Muscle of back (tissue), 13 donors: ENCODE data around the gene ATRX. TPM values are rescaled to one million over a fixed set of nuclear protein-coding genes. Genes with fewer than 3 reads are reported as not detected.
"Not testable (repeated sequence)": the region's sequence is repeated elsewhere in the genome, so short reads cannot be mapped to it uniquely, and the experiment has no call there.

Experiments
- DNase-seq, 3 donors: peaks; one replicate each; pipeline versions ENCODE4 v3.0.0 to v3.0.0-alpha.2; 2013
- long read RNA-seq, 9 donors: transcript quantifications; one replicate each; lab custom pipeline, GENCODE V29; 2026
- polyA plus RNA-seq, 10 donors: library from polyadenylated mRNA; unstranded; fragments of 120-200 nt; gene quantifications; one replicate each; pipeline ENCODE4 v1.2.1, GENCODE V29; 2013; ENCODE audit not compliant: insufficient read length in 10 of 10

Gene ATRX, protein sequence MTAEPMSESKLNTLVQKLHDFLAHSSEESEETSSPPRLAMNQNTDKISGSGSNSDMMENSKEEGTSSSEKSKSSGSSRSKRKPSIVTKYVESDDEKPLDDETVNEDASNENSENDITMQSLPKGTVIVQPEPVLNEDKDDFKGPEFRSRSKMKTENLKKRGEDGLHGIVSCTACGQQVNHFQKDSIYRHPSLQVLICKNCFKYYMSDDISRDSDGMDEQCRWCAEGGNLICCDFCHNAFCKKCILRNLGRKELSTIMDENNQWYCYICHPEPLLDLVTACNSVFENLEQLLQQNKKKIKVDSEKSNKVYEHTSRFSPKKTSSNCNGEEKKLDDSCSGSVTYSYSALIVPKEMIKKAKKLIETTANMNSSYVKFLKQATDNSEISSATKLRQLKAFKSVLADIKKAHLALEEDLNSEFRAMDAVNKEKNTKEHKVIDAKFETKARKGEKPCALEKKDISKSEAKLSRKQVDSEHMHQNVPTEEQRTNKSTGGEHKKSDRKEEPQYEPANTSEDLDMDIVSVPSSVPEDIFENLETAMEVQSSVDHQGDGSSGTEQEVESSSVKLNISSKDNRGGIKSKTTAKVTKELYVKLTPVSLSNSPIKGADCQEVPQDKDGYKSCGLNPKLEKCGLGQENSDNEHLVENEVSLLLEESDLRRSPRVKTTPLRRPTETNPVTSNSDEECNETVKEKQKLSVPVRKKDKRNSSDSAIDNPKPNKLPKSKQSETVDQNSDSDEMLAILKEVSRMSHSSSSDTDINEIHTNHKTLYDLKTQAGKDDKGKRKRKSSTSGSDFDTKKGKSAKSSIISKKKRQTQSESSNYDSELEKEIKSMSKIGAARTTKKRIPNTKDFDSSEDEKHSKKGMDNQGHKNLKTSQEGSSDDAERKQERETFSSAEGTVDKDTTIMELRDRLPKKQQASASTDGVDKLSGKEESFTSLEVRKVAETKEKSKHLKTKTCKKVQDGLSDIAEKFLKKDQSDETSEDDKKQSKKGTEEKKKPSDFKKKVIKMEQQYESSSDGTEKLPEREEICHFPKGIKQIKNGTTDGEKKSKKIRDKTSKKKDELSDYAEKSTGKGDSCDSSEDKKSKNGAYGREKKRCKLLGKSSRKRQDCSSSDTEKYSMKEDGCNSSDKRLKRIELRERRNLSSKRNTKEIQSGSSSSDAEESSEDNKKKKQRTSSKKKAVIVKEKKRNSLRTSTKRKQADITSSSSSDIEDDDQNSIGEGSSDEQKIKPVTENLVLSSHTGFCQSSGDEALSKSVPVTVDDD (N-terminal part only)
- polyA plus RNA-seq = 10 to 100 TPM; 43.1 to 68.3 (median 54.7) TPM
- long read RNA-seq, donor 1, partial matches to known transcripts = 20 of 27 reads
- long read RNA-seq, donor 1, other reads (novel, unspliced or antisense) = 0 of 27 reads
- long read RNA-seq, donor 2, partial matches to known transcripts = 14 of 20 reads
- long read RNA-seq, donor 2, other reads (novel, unspliced or antisense) = 0 of 20 reads
- long read RNA-seq, donor 3 = 0 reads
- long read RNA-seq, donor 4, partial matches to known transcripts = 19 of 24 reads
- long read RNA-seq, donor 4, other reads (novel, unspliced or antisense) = 0 of 24 reads
- long read RNA-seq, donor 5, transcript ATRX-207 (2 exons, 2,967 nt) = major isoform, 8 of 25 reads
- long read RNA-seq, donor 5, partial matches to known transcripts = 16 of 25 reads
- long read RNA-seq, donor 5, other reads (novel, unspliced or antisense) = 0 of 25 reads
- long read RNA-seq, donor 6, transcript ATRX-207 (2 exons, 2,967 nt) = major isoform, 9 of 41 reads
- long read RNA-seq, donor 6, partial matches to known transcripts = 29 of 41 reads
- long read RNA-seq, donor 6, other reads (novel, unspliced or antisense) = 0 of 41 reads
- long read RNA-seq, donor 7, full-length matches to known transcripts = 3 of 390 reads
- long read RNA-seq, donor 7, partial matches to known transcripts = 381 of 390 reads
- long read RNA-seq, donor 7, other reads (novel, unspliced or antisense) = 6 of 390 reads
- long read RNA-seq, donor 8, partial matches to known transcripts = 8 of 10 reads
- long read RNA-seq, donor 8, other reads (novel, unspliced or antisense) = 0 of 10 reads
- long read RNA-seq, donor 9 = 0 reads

DNA sequence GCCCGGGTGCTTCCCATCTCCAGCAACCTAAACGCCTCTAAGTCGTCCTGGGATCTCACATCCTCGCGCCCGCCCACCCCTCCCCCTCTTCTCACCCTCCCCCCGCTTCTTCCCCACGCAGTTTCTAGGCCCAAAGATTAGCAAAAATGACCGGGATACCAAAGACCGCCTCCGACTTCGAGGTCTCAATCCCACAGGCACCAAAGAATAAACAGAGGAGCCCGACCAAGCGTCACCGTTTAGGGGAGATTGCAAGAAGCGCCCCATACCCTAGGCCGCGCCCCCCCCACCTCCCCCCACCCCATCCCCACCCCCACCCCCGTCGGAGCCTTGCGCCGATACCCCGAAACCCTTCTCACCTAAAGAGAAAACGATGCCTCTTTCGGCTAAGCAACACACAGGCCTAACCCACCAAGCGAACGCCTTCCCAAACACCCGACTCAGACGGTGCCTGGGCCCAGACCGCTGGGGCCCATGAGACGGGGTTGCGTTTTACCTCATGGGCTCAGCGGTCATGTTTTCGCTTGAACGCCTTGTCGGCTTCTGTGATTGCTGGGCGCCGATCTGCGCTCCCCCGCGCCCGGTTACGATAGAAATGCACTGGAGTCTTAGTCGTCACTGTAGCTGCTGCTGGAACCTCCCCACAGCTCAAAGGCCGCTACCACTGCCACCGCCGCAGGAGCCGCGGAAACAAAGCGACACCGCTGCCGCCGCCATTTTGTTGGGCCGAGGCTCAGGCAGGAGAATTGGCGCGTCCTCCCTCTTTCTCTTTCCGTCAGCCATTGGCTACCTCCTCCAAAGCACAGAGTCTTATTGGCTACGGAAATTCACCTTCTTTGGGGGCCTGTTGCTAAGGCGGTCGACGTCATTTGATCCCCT, at the start of gene ATRX:
Gene ATRX, minus strand, starts transcription at position 731 of the 879 bp plus-strand sequence. Its CDS starts 215 bp downstream, at position 516.
- DNase-seq = peak; percentile 76 to 93 (median 79)

DNA sequence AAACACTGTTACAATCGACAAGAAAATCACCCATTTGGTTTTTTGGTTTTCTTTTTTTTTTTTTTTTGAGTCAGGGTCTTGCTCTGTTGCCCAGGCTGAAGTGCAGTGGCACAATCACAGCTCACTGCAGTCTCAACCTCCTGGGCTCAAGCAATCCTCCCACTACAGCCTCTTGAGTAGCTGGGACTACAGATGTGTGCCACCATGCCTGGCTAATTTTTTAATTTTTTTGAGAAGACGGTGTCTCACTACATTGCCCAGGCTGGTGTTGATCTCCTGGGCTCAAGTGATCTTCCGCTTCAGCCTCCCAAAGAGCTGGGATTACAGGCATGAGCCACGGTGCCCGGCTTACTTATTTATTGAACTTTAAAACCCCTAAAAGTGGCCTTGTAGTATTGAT, 45.5 kb upstream of the ATRX start:
- DNase-seq = not testable (repeated sequence)

DNA sequence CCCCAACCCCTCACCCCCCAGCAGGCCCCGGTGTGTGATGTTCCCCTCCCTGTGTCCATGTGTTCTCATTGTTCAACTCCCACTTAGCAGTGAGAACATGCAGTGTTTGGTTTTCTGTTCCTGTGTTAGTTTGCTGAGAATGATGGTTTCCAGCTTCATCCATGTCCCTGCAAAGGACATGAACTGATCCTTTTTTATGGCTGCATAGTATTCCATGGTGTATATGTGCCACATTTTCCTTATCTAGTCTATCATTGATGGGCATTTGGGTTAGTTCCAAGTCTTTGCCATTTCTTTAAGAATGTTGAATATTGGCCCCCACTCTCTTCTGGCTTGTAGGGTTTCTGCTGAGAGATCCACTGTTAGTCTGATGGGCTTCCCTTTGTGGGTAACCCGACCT, 36.0 kb upstream of the ATRX start:
- not testable (repeated sequence) for DNase-seq

DNA sequence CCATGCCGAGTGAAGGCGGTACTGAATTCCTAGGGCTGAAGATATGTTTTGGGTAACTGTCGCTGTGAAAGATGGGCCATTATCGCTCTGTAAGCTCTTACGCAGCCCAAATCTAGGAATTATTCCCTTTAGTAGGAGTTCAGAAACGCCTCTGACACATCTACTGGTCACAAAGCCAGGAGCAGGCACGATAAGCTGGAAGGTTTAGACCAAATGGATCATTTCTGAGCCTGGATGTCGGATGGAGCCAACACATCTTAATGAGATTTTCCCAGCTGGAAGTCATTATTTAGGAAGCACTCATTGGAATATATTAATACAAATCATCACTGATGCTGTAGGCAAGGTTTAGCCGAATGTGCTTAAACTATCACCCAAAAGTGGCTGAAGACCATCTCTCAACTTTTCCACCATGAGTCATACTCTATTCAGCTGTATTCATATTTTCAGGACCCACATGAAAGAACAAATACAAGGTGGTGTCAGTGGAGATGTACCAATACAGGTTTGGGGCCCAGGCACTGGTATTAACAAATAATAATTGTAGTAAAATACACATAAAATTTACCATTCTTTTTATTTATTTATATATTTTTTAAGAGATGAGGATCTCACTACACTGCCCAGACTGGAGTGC, 34.2 kb upstream of the ATRX start:
- DNase-seq = peak in 2 of 3 donors; percentile 19 to 32

DNA sequence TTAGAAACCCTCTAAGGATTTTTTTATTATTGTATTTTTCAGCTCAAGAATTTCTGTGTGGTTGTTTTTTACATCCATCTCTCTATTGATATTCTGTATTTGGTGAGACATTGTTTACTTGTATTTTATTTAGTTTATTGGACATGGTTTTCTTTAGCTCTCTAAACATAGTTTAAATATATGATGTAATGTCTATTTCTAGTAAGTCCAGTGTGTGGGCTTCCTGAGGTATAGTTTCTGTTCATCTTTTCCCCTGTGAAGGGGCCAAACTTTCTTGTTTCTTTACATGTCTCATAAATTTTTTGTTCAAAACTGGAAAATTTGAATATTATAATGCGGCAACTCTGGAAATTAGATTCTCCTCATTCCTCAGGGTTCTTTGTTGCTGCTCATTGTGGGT, 28.2 kb upstream of the ATRX start:
- no peak for DNase-seq

DNA sequence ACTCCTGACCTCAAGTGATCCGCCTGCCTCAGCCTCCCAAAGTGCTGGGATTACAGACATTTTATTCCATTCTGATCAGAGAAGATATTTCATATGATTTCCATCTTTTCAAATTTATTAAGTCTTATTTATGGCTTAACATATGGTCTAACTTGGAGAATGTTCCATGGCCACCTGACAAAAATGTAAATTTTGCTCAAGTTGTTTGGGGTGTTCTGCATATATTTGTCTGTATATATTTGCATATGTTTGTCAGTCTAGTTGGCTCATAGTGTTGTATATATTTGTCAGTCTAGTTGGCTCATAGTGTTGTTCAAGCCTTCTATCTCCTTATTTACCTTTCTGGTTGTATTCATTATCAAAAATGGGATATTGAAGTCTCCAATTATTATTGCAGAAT, 16.2 kb upstream of the ATRX start:
- no peak for DNase-seq

DNA sequence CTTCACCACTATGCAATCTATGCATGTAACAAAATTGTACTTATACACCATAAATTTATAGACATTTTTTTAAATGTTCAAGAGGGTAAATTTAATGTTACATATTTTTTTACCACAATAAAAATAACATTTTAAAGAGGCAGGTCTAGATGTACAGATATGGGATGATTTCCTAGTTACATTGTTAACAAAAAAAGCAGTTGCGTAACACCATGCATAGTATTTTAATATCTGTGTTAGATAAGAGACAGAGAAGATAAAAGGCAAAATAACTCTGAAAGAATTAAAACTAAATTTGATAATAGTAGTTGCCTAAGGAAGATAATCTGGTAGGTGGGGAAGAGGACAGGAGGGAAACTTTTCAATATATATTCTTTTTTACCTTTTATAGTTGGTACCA, 9.1 kb upstream of the ATRX start:
- DNase-seq = no peak

DNA sequence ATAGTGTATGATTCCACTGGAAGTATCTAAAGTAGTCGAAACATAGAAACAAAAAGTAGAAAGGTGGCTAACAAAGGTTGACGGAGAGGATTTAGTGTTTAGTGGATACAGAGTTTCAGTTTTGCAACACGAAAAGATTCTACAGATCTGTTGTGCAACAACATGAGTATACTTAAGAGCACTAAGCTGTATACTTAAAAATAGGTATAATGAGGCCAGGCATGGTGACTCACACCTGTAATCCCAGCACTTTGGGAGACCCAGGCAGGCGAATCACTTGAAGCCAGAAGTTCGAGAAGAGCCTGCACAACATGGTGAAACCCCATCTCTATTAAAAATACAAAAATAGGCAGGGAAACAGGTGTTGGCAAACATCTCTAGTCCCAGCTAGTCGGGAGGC, 7.9 kb upstream of the ATRX start:
- DNase-seq = no peak

DNA sequence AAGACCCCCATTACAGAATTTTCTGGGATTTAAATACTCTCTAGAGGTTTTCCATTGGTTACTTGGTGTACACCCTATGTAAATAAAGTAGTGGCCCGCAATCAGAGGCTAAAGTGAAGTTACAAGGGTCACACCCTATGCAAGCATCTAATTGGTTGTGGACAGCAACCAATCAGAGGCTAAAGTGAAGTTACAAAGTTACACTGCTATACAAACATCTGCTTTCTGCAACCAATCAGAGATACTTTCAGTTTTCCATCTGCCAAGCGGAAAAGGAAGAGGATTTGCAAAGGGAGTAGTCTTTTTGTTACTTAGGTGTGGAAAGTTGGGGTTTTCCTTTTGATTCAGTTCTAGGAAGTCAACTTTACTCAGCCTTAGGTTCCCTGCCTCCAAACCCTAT, 2.0 kb upstream of the ATRX start:
- peak in 1 of 3 donors; percentile 7 for DNase-seq

DNA sequence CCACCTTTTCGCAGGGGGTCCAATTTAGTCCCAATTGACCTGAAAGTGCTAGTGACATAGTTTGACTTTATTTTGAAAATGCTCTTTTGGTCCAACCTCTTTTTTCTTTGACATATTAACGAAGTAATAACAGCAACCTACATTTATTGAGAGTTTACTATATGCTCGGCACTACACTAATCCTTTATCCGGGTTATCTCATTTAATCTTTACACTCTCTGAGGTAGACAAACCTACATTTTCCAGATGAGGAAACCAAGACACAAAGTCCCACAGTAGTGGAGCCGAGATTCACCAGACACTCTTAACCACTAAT, 307 bp upstream of the ATRX start:
- no peak for DNase-seq

DNA sequence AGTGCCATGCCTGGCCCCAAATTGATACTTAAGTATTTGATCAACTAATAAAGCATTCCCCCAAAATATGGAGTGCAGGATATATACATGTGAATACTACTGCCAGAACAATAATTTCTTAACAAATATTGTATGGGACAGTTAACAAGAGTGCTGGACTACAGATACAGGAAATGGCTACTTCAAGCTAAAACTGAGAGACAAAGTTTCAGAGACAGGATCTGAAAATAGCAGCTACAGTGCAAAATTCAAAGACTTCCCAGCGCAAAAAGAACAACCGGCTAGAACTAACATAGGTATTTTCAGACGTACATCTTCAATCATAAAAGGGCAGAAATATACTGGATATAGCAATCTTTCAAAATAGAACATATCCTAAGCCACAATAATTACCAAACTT, 6.3 kb downstream of the ATRX start:
- no peak for DNase-seq

DNA sequence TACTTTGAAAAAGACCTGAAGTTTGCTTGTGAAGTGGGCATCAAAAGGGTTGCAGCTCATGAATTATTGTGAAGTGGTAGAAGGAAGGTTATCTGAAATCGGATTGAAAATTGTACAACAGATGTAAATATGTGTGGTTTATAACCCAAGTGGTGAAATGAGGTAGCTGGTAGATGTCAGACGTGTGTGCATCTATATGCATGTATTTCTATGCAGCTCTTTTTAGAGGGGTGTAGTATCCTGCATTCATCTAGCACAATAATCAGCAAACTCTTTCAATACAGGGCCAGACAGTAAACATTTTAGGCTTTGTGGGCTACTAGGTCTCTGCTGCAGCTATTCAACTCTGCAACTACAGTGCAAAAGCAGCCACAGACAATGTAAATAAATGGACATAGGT, 9.4 kb downstream of the ATRX start:
- DNase-seq = no peak

DNA sequence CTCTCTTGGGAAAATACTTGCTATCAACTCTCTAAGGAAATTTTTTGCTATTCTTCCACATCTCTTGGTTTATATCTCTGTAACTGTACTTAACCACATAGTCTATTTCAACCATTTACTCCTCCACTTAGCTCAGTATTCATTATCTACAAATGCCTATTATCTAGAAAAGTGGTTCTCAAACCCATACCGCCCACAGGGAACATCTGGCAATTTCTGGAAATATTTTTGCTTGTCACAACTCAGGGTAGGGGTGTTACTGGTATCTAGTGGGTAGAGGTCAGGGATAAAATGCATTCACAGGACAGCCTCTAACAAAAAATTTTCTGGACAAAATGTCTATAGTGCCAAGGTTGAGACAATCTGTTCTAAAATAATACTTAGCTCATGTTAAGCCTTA, 14.4 kb downstream of the ATRX start:
- DNase-seq = no peak

DNA sequence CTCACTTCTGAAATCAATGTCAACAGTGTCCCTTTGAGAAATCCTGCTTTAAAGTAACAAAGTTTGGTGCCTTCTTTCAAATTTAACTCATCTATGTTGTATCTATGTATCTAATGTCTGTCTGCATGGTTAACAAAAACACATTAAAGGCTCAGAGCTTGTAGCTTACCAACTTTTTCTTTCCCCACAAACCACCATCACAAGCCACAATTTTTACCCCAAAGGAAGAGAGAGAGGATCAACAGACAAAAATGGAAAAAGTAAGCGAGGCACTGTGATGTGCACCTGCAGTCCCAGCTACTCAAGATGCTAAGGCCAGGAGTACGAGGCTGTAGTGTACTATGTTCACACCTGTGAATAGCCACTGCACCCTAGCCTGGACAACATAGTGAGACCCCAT, 17.2 kb downstream of the ATRX start:
- no peak for DNase-seq

DNA sequence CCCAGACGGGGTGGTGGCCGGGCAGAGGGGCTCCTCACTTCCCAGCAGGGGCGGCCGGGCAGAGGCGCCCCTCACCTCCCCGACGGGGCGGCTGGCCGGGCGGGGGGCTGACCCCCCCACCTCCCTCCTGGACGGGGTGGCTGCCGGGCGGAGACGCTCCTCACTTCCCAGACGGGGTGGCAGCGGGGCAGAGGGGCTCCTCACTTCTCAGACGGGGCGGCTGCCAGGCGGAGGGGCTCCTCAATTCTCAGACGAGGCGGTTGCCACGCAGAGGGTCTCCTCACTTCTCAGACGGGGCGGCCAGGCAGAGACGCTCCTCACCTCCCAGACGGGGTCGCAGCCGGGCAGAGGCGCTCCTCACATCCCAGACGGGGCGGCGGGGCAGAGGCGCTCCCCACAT, 19.8 kb downstream of the ATRX start:
- not testable (repeated sequence) for DNase-seq

DNA sequence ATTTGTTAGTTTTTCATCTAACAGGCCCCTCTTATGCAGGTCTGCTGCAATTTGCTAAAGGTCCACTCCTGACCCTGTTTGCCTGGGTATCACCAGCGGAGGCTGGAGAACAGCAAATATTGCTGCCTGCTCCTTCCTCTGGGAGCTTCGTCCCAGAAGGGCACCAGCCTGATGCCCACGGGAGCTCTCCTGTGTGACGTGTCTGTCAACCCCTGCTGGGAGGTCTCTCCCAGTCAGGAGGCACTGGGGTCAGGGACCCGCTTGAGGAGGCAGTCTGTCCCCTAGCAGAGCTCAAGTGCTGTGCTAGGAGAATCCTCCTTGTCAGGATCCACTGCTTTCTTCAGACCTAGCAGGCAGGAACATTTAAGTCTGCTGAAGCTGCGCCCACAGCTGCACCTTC, 30.5 kb downstream of the ATRX start:
- no peak for DNase-seq

DNA sequence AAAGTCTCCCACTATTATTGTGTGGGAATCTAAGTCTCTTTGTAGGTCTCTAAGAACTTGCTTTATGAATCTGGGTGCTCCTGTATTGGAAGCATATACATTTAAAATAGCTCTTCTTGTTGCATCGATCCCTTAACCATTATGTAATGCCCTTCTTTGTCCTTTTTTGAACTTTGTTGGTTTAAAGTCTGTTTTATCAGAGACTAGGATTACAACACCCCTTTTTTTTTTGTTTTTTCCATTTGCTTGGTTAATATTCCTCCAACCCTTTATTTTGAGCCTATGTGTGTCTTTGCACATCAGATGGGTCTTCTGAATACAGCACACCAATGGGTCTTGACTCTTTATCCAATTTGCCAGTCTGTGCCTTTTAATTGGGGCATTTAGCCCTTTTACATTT, 32.1 kb downstream of the ATRX start:
- not testable (repeated sequence) for DNase-seq

DNA sequence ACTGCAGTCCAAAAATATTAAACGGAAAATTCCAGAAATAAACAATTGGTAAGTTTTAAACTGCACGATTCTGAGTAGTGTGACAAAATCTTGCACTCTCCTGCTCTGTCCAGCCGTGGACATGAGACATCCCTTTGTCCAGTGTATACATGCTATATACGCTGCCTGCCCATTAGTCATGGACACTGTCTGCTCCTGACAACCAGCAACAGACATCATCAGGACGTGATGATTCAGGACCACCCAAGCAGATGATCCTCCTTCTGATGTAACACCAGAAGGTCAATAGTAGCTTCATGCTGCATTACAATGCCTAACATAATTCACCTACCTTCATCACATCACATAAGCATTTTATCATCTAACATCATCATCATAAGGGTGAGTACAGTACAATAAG, 36.3 kb downstream of the ATRX start:
- DNase-seq = peak in 1 of 3 donors; percentile 10

DNA sequence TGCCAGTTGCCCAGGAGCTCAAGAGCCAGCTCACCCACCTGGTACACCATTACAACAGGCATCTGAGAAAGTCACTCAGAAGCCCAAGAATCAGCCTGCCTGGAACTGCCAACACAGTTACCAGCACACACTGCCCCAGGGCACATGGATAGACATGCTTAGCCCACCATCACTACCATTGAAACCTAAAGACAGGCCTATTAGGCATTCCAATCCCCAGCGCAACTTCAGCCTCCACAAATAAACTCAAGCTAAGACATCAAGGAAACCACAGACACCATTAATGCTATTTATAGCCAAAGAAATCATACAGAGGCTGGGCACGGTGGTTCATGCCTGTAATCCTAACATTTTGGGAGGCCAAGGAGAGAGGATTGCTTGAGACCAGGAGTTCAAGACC, 42.3 kb downstream of the ATRX start:
- no peak for DNase-seq
